HG02840 (cell line): Measurements from ENCODE around the gene TET1.
"Not testable (repeated sequence)": the region's sequence is repeated elsewhere in the genome, so short reads cannot be mapped to it uniquely, and the experiment has no call there.

ENCODE experiments used
- ATAC-seq: cut with Tn5 transposase; IDR thresholded peaks from one replicate; pipeline ENCODE4 v1.9.1; 2021; ENCODE audit warnings: mild to moderate bottlenecking, moderate library complexity, moderate number of reproducible peaks; ENCODE audit not compliant: unreplicated experiment, low FRiP score

The TET1 gene

DNA sequence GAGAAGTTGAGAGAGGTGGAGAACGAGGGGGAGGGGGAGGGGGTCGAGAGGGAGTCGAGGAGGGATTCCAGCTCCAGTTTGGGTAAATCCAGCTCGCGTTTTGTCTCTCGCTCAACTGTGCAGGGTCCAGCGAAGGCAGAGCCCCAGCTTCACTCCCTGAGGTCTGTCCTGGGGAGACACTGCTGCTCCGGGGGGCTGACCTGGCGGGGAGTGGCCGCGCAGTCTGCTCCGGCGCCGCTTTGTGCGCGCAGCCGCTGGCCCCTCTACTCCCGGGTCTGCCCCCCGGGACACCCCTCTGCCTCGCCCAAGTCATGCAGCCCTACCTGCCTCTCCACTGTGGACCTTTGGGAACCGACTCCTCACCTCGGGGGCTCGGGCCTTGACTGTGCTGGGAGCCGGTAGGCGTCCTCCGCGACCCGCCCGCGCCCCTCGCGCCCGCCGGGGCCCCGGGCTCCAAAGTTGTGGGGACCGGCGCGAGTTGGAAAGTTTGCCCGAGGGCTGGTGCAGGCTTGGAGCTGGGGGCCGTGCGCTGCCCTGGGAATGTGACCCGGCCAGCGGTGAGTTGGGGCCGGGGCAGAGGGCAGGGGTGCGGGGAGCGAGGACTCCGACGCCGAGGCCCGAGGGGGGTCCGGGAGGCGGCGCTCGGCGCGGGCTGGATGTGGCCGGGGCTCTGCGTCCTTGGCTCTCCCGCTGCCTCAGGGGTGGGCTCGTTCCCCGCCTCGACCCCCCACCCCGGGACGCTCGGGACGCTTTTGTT is at the start of gene TET1:
TSS of gene TET1 (plus strand) at position 152 of the 757 bp plus-strand sequence. CDS start 12,002 bp downstream, outside the sequence.
- no peak for ATAC-seq

DNA sequence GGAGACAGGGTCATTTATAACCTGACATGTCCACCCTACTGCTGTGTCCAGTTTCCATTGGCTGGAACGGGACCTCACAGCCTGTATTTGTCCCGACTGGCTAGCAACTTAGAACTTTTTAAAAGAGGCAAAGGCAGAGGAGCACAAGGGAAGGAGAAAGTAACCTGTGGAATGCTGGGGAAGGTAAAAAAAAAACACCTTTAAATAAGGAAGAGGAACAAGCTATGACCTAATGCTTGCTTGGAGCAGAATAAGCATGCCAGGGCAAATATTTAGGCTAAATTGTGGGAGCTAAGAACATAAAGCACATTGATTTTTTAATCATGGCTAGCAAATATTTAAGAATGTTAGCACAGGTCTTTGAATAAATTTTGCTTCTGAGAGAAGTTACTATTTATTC is 43.9 kb upstream of the TET1 start:
- not testable (repeated sequence) for ATAC-seq

DNA sequence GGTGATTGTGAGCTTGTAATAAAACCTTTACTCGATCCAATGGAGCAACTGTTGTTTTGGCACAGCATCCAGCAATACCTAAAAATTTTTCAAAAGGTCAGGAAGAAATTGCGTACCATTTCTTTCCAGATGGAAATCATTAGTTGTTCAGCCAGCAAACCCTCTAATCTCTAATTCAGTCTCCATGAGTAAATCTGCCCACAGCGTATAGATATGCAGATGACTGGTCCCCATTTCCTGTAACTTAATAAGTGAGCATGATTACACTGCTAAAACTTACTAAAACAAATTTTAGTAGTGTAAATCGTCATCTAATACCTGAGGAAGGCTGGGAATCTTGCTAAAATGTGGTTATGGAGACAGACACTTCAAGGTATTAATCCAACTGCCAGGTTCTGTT is 43.4 kb upstream of the TET1 start:
- no peak for ATAC-seq

DNA sequence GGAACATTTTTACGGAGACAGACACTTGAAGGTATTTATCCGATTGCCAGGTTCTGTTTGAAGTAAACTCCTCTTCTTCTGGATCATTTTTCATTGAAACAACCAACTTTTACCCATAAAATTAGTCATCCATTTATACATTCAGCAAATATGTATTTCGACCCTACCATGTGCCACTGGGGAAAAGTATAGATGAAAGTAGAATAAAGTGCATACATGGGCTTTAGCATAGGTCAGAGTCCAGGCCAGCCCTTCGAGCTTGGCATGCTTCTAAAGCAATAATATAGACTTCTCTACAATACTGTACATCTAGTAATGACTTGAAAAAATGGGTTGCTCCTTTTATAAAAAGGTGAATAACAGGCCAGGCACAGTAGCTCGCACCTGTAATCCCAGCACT is 42.9 kb upstream of the TET1 start:
- ATAC-seq, result no peak

DNA sequence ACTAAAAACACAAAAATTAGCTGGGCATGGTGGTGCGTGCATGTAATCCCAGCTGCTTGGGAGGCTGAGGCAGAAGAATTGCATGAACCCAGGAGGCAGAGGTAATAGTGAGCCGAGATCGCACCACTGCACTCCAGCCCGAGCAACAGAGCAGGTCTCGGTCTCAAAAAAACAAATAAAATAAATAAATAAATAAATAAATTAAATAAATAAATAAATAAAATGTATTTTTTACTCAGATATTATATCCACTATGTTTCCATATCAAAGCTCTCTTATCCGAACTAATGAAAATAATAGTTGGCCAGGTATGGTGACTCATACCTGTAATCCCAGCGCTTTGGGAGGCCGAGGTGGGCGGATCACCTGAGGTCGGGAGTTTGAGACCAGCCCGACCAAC is 41.5 kb upstream of the TET1 start:
- not testable (repeated sequence) for ATAC-seq

DNA sequence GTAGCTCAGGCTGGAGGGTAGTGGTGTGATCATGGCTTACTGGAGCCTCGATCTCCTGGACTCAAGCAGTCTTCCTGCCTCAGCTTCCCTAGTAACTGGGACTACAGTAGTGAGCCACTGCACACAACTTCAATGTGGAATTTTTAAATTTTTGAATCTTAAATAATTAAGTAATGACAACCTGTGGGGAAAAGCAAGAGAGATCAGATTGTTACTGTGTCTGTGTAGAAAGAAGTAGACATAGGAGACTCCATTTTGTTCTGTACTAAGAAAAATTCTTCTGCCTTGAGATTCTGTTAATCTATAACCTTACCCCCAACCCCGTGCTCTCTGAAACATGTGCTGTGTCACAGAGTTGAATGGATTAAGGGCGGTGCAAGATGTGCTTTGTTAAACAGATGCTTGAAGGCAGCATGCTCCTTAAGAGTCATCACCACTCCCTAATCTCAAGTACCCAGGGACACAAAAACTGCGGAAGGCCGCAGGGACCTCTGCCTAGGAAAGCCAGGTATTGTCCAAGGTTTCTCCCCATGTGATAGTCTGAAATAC is 34.6 kb upstream of the TET1 start:
- ATAC-seq, result not testable (repeated sequence)

DNA sequence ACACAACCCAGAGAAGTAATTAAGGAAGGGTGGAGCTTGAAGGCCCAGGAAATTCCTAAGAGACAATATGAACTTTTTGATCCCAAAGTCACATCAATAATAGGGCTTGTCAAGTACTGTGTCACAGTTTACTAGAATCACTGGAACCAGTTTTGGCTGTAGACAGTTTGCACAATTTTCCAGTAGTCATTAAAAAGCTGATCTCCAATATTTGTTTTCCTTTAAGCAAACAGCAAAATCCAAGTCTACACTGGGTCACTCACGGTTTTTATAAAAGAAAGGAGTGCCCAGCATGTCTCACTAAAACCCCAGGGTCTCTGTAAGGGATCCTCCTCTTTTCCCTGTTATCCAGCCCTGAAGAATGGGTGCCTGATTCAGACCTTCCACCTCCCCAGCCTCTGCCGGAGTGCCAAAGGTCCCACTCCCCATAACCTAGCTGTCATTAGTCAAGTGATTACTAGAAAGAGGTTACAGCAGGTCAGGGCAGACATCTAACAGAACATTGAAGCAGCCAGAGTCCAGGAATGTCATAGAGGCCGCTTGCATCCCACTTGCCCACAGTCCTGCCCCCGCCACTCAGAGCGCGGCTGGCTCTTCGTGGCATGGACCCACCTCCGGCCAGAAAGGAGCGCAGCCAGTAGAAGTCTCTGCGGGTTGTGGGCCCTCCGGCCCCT is 33.4 kb upstream of the TET1 start:
- ATAC-seq, result no peak

DNA sequence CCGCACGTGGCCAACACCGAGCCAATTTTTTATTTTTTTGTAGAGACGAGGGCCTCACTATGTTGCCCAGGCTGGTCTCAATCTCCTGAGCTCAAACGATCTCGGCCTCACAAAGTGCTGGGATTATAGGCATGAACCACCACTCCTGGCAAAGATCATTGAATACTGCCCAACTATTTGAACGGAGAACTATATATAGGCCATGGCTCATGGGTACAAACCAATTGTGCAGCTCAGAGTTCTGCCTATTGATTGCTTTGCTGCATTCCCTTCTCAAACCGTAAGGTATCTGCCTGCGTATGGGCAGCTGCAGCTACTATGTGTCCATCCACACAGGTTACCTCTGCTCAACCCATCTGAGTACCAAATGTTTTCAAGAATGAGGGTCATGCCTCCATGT is 23.2 kb upstream of the TET1 start:
- ATAC-seq, result no peak

DNA sequence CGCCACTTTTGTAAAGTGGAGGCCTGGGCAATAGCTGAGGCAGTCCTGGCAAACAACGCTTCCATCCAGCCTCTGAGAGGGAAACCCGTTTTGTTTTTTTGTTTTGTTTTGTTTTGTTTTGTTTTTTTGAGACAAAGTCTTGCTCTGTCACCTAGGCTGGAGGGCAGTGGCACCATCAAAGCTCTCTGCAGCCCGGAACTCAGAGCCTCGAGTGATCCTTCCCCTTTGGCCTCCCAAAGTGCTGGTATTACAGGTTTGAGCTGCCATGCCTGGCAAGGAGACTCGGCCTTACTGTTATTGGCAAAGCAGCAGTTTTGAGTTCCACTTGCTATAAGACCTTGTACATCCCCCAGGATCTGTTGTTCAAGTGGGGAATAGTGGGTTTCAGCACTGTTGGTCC is 22.3 kb upstream of the TET1 start:
- ATAC-seq, result no peak

DNA sequence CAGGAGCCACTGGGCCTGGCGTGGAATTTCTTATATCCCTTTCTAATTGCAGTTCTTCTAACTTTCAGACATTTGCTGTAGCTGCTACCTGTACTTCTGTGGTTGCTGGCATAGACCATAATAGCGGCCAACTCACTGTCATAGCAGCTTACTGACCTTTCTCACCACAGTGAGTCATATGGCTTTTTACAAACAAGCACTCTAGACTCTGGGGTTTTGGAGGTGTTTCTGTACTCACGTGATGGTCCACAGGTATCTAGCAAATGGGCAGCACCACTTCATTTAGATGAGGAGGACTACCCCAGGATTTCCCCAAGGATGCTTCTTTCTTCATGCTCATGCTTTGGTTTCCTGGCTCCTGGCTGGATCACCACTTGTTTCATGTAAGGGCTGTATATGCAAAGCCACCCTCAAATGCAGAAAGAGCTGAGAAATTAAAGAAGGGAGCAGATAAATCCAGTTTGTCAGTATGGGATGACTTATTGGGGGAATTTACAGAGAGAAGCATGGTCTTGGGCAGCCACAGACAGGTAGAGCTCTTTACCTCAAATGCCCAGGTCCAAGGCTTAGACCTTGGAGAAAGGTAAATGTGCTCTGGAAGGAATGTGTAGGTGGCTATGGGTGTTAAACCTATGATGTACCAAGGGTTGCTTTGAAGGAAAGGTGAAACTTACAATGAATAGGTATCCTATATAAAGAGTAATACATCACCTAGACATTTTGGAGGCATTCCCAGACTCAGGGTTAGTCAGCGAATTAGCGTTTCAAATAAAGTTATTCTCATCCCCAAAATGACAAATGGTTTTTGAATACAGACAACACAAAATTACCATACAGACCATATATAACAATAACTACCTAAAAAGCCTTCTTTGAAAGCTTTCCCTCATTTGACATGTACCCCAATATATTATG is 16.9 kb upstream of the TET1 start:
- ATAC-seq, result no peak

DNA sequence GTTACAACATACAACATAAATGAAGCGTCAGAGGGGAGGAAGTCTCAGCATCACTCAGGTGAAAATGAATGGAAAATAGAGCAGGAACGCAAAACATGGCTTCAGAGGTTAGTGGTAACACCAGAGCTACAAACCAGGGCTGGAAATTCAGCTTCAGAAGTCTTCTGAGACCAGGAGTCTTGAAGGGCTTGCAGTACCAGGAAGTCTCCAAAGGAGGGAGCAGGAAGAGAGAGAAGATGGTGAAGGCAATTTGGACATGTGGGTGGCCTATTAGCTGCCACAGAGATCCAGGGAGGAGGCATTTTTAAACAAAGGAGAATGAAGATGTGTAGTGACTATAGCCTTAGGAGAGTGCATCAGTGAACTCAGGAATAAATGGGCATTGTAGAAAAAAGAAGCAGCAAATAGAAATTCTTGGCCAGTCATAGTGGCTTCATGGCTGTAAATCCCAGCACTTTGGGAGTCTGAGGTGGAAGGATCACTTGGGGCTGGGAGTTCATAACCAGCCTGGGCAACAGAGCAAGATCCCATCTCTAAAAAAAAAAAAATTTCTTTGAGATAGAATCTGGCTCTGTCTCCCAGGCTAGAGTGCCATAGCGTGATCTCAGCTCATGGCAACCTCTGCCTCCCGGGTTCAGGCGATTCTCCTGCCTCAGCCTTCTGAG is 9.3 kb upstream of the TET1 start:
- ATAC-seq, result no peak

DNA sequence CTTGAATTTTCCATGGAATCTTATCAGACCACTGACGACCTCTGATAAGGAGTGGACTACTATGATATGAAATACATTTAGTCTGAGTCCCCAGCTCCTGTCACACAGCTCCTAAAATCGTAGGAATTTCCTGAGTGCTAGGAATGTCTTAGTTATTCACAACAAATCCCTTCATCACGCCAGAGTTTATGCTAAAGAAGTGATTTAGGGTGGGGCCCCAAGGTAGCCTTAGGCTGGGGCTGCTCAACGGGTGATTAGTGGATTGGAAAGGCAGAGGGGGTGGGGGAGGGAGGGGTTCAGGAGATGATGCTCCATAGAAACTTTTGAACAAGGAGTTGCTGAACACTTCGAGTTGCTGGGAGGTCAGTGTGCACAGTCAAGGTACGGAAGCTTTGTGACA is 7.0 kb upstream of the TET1 start:
- no peak for ATAC-seq

DNA sequence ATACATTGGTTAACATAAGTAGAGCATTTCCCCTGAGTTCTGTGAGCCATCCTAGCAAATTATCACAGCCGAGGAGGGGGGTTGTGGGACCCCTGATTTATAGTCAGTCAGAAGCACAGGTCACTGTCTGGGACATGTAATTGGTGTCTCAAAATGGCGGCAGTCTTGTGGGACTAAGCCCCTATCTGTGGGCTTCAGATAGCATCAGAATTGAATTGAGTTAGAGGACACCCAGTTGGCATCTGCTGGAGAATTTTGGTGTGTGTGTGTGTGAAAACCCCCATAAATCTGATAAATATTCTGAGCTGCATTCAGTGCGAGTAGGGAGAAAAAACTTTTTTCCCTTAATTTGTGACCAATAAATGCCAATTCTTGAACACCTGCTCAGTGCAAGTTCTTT is 6.5 kb upstream of the TET1 start:
- ATAC-seq, result no peak

DNA sequence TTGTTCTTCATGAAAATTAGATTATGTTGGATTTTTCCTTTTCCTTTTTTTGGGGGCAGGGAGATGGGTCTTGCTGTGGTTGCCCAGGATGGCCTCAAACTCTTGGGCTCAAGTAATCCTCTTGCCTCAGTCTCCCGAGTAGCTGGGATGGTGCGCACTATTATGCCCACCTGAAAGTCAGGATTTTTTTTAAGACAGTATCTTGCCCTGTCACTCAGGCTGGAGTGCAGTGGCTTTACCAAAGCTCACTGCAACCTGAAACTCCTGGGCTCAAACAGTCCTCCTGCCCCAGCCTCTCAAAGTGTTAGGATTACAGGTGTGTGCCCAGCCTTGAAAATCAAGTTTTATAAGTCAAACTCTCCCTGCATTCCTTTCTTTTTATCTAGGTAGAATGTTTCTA is 1.7 kb upstream of the TET1 start:
- ATAC-seq, result no peak

DNA sequence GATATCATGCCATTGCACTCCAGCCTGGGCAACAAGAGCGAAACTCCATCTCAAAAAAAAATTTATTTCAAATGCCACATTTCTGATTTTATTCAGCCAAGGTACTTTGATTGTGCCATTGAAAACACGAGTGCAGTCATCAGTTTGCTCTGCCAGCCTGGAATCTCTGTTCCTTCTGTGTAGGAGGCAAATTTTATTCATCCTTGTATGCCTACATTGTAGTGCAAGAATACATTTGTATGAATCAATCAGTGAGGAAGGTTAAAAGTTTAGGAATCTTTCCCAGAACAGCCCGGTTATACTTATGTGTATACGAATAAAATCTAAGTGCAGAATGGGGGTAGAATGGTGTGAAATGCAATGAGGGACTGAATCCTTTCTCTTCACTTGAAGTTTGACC is 886 bp upstream of the TET1 start:
- no peak for ATAC-seq

DNA sequence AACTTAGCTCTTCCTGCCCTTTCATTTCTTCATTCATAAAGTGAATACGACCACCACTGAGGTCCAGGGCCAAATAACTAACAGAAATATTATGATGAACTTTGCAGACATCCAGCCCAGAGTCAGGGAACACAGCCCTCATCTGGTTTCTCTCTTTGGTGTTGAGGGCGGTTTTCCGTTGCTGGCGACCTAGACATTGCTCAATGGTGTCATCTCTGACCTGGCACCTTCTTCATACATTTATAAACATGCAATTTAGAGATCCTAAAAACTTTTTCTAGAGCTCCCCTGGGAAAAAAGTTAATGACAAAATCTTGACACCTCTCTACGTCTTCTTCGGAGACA is 324 bp upstream of the TET1 start:
- no peak for ATAC-seq

DNA sequence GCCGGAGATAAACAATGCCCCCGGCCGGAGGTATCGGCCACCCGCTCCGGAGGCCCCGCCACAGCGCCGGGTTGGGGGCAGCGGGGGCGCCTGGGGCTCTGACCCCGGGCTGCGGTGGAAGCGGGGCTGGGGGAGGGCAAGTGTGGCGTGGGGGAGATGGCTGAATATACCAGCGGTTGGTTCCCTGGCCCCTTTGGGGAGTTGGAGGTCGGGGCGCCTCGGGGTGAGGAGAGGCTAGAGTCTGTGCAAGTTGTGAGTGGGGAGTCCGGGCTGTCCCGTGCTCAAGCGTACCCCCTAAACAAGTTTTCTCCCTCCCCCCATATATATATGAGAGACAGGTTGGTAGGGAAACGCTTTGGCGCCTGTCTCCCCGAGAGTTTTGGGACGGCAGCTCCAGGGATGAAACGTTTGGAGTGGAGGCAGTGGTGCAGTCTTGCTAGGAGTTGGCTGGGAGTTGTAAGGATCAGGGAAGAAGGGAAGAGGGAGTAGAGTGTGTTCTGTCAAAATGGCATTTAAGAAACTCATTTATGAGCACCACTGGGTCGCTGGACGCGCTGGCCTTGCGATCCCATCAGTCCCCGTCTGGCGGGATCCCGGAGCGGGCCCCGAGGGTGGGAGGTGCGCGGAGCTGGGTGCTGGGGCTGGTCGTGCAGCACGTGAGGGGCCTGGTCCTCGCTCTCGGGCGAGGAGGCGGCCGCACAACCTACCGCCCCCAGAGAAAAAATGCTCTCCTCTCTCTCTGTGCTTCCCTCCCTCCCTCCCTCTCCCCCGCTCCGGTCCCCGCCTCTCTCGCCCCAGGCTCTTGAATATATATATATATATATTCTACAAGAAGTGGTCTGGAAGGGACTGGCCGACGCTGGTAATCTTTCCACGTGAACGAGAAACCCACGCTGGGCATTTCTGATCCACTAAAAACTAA is 1.1 kb downstream of the TET1 start:
- ATAC-seq, result no peak

DNA sequence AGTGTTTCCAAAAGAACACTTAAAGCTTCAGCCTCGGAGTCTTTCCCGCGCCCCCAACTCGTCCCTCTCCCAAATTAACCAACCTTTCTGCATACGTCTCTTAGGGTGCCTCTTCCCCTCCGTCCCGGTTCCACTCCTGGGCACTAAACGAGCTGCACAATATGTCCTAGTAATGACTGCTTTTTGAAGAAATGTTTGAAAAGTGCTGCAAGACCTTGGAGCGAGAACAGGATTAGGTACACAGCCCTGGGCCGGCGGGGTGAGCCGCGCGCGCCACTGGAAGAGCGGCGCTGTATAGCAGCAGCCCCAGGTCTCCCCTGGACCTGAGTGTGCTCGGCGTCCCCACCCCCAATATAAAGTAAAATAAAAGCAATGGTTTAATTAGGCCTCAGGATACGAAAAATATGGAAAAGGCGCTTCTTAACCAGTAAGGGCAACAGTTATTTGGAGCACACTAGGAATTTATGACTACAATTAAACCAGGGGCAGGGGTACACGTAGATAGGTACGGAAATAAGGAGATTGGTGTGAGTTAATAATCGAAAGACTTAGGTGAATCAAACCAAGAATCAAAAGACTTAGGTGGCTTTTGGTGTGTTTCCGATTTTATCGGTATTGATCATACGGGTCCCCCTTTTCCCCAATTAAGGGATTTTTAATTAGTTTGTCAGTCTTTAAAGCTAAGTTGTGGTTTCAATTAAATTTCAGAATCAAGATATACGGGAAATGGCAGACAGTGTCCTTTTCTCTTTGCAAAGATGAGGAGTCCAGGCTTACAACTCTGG is 1.9 kb downstream of the TET1 start:
- no peak for ATAC-seq
